Measurements from ENCODE around the gene PTPN11. TPM values are rescaled to one million over a fixed set of nuclear protein-coding genes. Genes with fewer than 3 reads are reported as not detected.
A peak's percentile ranks its signal among the peaks of the same experiment; 100 is the strongest.
"Not testable (repeated sequence)": the region's sequence is repeated elsewhere in the genome, so short reads cannot be mapped to it uniquely, and the experiment has no call there.

The PTPN11 gene
- total and polyA plus RNA-seq, 12 donors: 14.4 to 129 (median 72.0) TPM

GRCh38 chr12:112381883-112382796, 36.6 kb upstream of the PTPN11 start, which contains the start of gene HECTD4:
HECTD4 (minus strand) TSS chr12:112382431; CDS start chr12:112382128, 303 bp downstream.
- Histone ChIP-seq H3K4me3 (peak within 1 kb of the TSS; percentile 54 to 97 (median 80)), H3K9me3 (replicated peaks in 1 of 3) (no peaks in the 10 kb centered on the region), H3K27ac (peak within 1 kb of the TSS; percentile 60 to 90 (median 75)), H3K36me3 (replicated peaks in 1 of 2) (no peaks in the 10 kb centered on the region), H3K27me3 (no peaks in the 10 kb centered on the region), H3K4me1 (replicated peaks in 1 of 2) (peaks cover 5 to 16% of the 10 kb centered on the region in 2 donors)
- peak; percentile 46 to 76 for TF ChIP-seq POLR2A (IDR thresholded peaks at IDR 0.05)
- no peak for TF ChIP-seq CTCF (IDR thresholded peaks at IDR 0.05)
- intact Hi-C loops (cut with DNase I): loop anchor here in 1 of 2 donors (10.0 kb wide), 1 partner anchor 187 kb away; no protein-coding TSS in a partner anchor
- peak; percentile 93 to 98 (median 96) for DNase-seq
- WGBS, 4 donors: 1 to 3% (median 1%) methylated on average over 14 to 106 of the region's 106 CpGs

- peak overlapping the region in 3 of 5 donors; percentile 75 to 90 (median 83) for H3K27ac ChIP-seq
- H3K27me3 ChIP-seq: no peaks in the 10 kb centered on the region
- H3K4me1 ChIP-seq (replicated peaks in 1 of 2): peaks cover 5 to 16% of the 10 kb centered on the region in 2 donors
- peak overlapping the region in 1 of 4 donors; percentile 97 for H3K4me3 ChIP-seq
- DNase-seq: no peak
- no peaks in the 10 kb centered on the region for H3K9me3 ChIP-seq (replicated peaks in 1 of 3)
- WGBS, 4 donors: 86 to 93% (median 88%) methylated on average over 11 of the region's 11 CpGs
- TF ChIP-seq CTCF (IDR thresholded peaks at IDR 0.05): no peak
- TF ChIP-seq POLR2A (IDR thresholded peaks at IDR 0.05): no peak
- no peaks in the 10 kb centered on the region for H3K36me3 ChIP-seq (replicated peaks in 1 of 2)
- intact Hi-C loops (cut with DNase I): loop anchor here in 1 of 2 donors (10.0 kb wide), 1 partner anchor 188 kb away; no protein-coding TSS in a partner anchor
These were observed 35.9 kb upstream of the PTPN11 start for GRCh38 chr12:112382866-112383265.

- H3K4me3 ChIP-seq: no peak overlapping the region
- 34 to 62% (median 57%) methylated on average over 3 of the region's 3 CpGs for WGBS, 4 donors
- no peak overlapping the region for H3K27ac ChIP-seq
- no peaks in the 10 kb centered on the region for H3K9me3 ChIP-seq (replicated peaks in 1 of 3)
- intact Hi-C loops (cut with DNase I): loop anchor here (5.0 to 10.0 kb wide), 2 partner anchors 189 to 192 kb away; no protein-coding TSS in a partner anchor
- no peak for DNase-seq
- no peak for TF ChIP-seq CTCF (IDR thresholded peaks at IDR 0.05)
- H3K36me3 ChIP-seq (replicated peaks in 1 of 2): no peaks in the 10 kb centered on the region
- peaks cover 0 to 6% of the 10 kb centered on the region in 2 donors for H3K4me1 ChIP-seq (replicated peaks in 1 of 2)
- no peaks in the 10 kb centered on the region for H3K27me3 ChIP-seq
These were observed 32.0 kb upstream of the PTPN11 start for GRCh38 chr12:112386726-112387125.

- H3K4me3 ChIP-seq: no peak overlapping the region
- H3K9me3 ChIP-seq (replicated peaks in 1 of 3): no peaks in the 10 kb centered on the region
- WGBS, 4 donors: 79 to 86% (median 82%) methylated on average over 4 of the region's 4 CpGs
- no peaks in the 10 kb centered on the region for H3K36me3 ChIP-seq (replicated peaks in 1 of 2)
- DNase-seq: no peak
- intact Hi-C loops (cut with DNase I): loop anchor here (5.0 to 10.0 kb wide), 2 partner anchors 192 to 194 kb away; no protein-coding TSS in a partner anchor
- no peaks in the 10 kb centered on the region for H3K4me1 ChIP-seq (replicated peaks in 1 of 2)
- TF ChIP-seq CTCF (IDR thresholded peaks at IDR 0.05) (no peak), POLR2A (IDR thresholded peaks at IDR 0.05) (no peak)
- no peak overlapping the region for H3K27ac ChIP-seq
- H3K27me3 ChIP-seq: no peaks in the 10 kb centered on the region
These were observed 29.5 kb upstream of the PTPN11 start for GRCh38 chr12:112389228-112389627.

- not testable (repeated sequence) for H3K27ac ChIP-seq; H3K36me3 ChIP-seq (replicated peaks in 1 of 2); H3K27me3 ChIP-seq; H3K4me1 ChIP-seq (replicated peaks in 1 of 2); H3K9me3 ChIP-seq (replicated peaks in 1 of 3); H3K4me3 ChIP-seq; DNase-seq
- 78 to 85% (median 82%) methylated on average over 2 to 4 of the region's 4 CpGs for WGBS, 4 donors
- intact Hi-C loops (cut with DNase I): loop anchor here (5.0 to 10.0 kb wide), 2 partner anchors 193 to 195 kb away; no protein-coding TSS in a partner anchor
These were observed 28.7 kb upstream of the PTPN11 start for GRCh38 chr12:112389922-112390654.

Data from adrenal gland (tissue), 12 donors.